Activated CD4-positive, alpha-beta T cell treated with anti-CD3 and anti-CD28 coated beads, Interleukin-2, amount 50 U/mL, for 48 hours (primary cell): ENCODE data around the gene UVRAG.
A peak's percentile ranks its signal among the peaks of the same experiment; 100 is the strongest.

ENCODE experiments used
- DNase-seq, 2 experiments: peaks; one replicate each; pipeline ENCODE4 v3.0.0-alpha.2; 2020

The UVRAG gene

DNA sequence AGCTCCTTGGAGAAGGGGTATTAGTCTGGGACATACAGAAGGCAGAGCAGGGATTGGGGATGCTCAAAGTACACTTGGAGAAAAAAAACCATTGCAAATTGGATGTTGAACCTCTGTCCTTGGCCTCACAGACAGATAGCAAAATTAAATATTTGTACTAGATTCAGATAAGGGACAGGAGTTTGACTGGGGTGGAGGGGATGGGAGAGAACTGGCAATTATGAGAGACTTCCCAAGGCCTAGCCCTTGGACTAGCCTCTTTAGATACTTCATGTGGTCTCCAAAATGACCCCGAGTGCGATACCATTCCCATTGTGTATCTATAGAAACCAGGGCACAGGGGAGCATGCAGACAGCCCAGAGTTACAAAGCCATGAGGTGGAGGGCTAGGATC lies 30.9 kb upstream of the UVRAG start:
- no peak for DNase-seq

DNA sequence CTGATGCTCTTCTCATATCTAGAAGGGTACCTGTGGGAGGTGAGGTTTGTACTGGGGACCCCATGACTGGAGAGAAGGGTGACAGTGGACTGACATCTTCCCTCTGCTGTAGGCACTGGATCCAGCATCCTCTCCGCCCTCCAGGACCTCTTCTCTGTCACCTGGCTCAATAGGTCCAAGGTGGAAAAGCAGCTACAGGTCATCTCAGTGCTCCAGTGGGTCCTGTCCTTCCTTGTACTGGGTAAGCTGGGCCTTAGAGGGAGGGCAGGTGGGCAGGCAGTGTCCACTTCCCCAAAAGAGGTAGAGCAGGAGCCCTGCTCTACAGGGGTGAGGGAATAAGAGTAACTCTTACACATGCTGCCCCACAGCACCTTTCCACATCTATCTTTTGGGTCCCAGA lies 30.5 kb upstream of the UVRAG start:
- DNase-seq = no peak

DNA sequence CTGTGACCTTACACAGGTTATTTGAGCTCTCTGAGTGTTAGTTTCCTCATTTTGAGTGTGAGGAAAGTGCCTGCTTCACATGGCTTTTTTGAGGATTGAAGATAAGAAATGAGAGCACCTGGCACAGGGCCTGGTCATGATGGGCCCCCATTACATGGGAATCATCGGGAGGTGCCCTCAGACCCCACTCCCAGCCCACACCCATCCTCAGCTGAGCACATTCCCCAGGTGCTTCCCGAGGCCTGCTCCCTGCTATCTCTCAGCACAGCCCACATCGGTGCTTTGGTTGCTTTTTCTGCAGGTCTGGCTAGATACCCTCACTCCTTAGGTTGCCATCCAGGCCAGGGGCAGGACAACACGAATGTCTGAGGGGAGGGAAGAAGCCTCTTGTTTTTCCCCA lies 29.8 kb upstream of the UVRAG start:
- DNase-seq = no peak

DNA sequence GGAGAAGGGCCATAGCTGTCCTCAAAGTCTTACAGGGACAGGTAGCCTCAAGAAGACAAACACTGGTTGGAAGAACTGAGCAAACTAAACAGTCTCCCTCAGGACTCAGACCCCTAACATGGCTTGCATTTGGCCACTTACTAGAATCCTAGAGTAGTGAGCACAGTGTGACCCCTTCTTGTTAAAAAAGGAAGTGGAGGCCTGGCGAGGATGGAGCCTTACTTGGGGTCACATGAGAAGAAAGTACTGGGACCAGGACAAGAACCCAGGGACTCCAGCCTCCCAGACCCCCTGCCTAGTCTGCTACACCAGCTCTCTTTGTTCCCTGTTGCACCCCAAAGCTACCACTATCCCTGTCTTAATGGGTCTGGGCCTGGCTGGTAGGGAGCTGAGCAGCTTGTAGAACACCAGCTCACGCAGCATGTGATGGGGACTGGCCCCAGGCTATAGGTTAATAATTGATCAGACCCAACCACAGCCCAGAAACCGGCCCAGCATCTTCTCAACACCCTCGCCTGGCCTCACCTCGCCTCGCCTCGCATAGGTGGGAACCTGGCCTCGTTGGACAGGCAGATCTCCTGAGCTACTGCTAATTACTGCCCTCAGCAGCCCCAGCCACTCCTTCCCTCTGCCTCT lies 28.8 kb upstream of the UVRAG start:
- DNase-seq = no peak

DNA sequence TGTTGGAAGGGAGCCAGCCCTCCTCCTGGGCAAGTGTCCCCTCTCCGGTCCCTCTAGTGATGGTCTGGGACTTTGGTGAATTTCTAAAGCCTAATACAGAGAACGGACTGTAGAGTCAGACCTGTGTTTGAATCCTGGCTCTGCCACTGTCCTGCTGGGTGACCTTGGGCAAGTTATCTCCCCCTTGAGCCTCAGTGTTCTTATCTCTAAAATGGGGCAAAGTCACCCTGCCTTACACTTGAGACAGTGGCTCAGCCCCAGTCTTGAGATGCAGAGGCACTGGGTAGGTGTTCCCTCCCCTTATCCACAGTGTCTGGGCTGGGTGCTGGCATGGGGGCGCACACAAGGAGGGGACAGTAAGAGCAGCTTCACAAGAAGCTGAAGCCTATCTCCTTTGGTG lies 25.5 kb upstream of the UVRAG start:
- no peak for DNase-seq

DNA sequence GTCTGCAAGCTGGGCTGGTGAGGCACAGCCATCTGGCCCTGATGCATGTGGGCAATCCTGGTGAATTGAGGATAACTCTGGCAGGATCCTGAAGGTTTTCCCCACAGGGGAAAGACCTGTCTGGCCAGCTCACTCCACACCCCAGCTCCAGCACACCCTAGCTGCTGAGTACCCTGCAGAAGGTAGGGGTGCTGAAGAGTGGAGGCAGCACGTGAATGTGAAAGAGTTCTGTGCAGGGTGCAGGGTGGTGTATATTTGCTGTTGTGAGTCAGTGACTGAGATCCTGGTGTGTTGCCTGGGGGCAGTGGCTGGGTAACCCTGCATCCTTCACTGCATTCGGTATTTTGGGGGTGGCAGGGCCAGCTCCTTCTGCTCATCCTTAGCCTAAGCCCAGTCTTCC lies 24.0 kb upstream of the UVRAG start:
- no peak for DNase-seq

DNA sequence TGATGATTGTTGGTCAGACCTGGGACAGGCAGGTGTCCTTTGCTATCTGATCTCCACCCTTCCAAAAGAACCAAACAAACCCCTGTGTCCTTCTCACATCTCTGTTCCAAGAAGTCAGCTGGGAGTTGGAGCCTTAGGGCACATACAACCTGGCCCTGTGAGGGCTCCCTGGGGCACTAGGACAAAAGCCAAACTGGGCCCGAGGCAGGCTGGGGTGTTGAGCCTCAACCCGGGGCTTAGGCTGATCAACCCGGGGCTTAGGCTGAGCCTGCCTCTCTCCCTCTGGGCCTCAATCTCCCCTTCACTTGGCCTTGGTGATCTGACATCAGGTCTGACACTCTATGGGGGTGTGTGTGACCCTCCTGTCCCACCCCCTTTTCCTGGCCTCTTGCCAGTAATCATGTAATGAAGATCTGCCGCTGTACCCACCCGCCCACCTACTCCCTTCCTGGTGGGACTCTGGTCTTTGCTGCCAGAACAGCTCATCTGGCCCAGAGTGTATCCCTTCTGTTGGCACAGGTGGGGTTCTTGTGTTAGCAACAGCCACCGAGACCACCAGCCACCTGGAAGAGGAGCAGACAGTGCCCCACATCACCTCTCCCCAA lies 22.8 kb upstream of the UVRAG start:
- DNase-seq = no peak

DNA sequence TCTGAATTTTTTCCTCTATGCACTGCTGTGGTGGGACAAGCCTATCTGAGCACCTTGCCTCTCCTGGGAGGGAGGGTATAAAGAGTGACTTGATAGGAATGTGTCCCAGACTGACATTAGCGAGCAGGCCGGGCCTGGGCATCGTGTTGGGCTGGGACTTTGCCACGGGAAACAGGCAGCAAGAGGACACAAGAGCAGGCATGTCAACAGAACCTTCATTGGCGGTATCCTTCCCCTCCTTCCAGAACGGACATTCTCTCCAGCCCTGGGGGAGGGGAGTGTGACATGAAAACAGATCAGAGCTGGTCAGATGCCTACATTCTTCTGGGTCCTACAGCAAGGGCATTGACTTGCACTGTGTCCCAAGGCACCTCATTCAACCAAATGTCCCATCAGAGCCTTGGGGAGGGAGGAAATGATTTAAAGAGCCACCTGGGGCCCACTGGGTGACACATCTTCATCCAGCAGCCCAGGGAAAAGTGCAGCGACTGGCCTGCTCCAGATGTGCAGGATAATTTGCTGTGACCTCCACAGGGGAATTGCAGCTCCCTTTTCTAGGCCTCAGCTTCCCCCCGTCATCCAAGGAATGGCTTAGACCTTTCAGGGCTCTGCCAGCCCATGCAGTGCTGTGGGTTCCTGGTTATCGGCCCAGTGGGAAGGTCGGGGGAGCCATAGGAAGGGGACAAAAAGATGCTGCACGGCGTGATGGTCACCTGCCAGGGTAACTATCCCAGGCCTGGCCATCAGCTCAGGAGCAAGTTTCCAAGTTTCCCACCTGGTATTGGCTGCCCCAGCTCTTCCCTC lies 21.8 kb upstream of the UVRAG start:
- DNase-seq = no peak

DNA sequence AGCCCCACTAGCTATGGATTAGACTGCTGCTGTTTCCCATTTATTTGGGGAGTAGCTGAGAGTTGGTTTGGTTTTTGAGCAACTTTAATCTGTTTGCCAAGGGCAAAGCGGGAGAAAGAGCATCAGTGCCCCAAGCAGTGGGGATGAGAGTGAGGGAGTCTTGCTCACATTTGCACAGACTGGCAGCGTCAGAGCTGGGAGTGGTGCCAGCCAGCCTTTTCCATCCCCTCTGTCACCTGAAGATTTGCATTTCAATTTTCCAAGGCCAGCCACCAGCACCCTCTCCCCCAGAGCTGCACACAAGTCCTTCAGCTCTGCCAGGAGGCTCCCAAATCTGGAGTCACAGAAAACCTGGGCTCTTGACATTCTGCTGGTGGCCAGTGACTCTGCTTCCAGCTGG lies 21.0 kb upstream of the UVRAG start:
- DNase-seq = no peak

DNA sequence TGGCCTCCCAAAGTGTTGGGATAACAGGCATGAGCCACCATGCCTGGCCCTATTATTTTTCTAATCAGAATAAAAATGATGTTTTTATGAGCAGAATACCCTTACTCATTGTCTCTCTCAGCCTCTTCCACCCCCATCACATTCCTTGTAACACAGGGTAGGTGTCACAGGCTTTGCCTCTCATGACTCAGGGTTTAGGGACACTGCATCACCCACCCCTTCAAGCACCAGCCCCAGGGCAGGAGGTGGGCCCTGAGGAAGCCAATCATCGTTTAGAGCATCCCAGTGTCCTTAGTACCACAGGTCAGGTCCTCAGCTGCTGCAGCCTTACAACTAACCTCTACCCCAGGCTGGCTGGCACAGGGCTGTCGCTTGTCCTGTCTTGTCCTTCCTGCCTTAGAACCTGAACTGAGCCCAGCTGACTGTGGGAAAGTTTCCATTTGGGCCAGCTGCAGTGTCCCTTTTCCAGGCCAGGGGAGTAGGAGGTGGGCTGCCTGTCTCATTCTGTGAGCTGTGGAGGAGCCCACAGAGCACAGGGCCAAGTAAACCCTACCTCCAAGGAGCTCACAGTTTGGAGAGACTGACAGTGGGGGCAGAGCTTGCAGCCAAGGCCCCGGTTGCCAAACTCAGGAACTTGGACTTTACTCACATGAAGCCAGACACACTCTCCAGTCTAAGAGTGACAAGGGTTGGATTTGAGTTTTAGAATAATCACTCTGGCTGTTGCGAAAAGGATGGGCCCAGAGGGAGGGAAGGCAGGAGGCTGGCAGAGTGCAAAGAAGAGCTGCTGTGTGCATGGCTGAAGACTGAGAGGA lies 19.5 kb upstream of the UVRAG start:
- no peak for DNase-seq

DNA sequence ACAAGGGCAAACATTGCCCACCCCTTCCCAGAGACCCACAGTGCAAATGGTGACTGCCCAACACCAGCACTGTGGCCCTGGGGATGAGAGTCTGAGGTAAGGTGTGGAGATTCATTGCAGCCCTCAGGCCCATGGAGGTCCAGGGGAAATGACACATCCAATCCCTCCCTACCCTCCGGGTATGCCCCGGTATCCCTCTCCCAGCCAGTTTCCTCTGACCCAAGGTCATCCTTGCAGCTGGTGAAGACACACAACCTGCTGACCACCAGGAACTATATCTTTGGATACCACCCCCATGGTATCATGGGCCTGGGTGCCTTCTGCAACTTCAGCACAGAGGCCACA lies 18.9 kb upstream of the UVRAG start:
- no peak for DNase-seq

DNA sequence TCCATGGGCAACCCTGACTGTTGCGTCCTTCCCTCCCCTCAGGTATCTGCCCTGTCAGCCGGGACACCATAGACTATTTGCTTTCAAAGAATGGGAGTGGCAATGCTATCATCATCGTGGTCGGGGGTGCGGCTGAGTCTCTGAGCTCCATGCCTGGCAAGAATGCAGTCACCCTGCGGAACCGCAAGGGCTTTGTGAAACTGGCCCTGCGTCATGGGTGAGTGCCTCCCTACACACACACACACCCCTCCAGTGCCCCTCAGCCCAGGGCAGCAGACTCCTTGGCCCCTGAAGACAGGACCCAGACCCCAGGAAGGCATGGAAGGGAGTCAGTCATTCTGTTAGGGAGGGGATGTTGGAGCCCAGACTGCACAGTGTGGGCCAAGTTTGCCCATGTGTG lies 17.9 kb upstream of the UVRAG start:
- DNase-seq = no peak

DNA sequence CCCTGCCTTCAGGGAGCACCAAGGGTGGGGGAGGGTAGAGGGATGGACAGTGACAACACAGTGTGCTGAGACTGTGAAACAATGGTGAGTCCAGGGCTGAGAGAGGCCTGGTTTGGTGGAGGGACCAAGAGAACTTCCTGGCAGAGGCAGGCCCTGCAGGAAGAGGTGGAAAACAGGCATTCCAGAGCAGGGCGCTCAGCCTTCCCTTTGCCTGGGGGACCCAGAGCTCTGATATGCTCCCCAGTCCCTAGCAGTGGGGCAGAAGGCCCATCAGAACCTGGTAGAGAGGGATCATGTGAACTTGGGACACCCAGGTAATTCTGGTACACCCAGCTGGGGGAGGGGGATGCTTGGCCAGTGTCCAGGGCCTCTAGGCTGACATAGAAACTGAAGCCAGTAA lies 17.2 kb upstream of the UVRAG start:
- DNase-seq = no peak

DNA sequence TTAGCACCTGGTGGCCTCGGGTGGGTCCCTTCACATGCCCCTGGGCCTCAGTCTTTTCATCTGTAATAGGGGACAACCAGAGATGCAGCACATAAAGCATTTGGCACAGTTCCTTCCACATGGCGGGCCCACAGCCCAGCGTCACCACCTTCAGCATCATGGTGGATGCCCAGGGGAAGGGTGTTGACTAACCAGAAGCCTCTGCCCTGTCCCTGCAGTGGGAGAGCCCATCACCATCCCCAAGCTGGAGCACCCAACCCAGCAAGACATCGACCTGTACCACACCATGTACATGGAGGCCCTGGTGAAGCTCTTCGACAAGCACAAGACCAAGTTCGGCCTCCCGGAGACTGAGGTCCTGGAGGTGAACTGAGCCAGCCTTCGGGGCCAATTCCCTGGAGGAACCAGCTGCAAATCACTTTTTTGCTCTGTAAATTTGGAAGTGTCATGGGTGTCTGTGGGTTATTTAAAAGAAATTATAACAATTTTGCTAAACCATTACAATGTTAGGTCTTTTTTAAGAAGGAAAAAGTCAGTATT lies 14.8 kb upstream of the UVRAG start:
- DNase-seq = no peak

DNA sequence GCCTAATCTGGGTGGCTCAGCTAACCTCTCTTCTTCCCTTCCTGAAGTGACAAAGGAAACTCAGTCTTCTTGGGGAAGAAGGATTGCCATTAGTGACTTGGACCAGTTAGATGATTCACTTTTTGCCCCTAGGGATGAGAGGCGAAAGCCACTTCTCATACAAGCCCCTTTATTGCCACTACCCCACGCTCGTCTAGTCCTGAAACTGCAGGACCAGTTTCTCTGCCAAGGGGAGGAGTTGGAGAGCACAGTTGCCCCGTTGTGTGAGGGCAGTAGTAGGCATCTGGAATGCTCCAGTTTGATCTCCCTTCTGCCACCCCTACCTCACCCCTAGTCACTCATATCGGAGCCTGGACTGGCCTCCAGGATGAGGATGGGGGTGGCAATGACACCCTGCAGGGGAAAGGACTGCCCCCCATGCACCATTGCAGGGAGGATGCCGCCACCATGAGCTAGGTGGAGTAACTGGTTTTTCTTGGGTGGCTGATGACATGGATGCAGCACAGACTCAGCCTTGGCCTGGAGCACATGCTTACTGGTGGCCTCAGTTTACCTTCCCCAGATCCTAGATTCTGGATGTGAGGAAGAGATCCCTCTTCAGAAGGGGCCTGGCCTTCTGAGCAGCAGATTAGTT lies 14.2 kb upstream of the UVRAG start:
- DNase-seq = no peak

DNA sequence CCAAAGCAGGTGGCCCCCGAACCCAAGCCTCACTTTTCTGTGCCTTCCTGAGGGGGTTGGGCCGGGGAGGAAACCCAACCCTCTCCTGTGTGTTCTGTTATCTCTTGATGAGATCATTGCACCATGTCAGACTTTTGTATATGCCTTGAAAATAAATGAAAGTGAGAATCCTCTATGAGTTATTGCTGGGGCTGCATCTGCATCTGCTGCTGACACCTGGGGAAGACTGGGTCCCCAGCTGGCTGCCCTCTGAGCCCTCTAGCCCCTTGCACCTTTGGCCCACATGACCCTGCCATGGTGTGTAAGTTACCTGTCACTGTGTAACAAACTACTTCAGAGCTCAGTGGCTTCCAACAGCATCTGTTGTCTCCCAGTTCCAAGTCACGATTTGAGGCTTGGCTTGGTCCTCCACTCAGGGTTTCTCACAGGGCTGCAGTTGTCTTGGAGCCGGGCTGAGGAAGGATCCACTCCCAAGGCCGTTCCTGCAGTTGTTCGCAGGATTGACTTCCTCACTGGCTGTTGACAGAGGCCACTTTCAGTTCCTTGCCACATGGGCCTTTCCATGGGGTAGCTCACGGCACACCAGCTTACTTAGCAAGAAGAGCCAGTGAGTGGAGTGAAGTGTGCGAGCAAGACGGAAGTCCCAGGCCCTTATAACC lies 13.5 kb upstream of the UVRAG start:
- no peak for DNase-seq

DNA sequence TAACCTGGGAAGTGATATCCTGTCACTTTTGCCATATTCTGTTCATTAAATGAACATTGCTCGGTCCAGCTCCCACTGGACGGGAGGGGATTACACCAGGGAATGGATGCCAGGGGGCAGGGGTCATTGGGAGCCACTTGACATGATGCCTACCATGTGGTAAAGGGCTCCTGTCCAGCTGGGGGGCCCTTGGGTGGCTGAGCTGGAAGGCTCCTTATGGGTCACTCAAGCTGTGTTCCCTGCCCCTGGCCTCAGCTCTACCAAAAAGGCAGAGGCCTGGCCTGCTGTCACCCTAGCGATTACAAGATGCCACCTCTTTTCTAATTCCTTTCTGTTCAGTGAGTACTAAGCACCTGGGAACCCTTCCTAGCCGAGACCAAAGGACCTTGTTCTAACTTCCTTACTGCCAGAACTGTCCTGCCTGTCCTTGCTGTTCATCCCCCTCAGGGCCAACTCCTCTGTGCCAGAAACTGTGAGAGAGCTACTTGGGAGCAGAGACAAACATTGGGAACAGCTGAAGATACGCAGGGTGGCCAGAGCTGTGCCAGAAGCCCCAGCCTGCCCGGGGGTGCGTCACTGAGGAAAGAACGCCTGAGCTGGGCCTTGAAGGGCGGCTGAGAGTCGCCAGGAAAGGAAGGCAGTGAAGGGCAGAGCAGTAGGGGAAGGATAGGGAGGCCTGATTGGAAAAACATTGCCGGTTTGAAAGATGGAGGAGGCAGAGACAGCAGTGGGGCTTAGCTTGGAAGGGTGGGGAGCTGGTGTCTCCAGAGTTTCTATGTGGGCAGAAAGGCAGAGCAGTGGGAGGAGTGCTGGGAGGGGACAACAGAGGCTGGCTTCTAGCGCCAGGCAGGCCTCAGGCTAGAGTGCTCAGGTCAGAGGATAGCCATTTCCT lies 12.7 kb upstream of the UVRAG start:
- no peak for DNase-seq

DNA sequence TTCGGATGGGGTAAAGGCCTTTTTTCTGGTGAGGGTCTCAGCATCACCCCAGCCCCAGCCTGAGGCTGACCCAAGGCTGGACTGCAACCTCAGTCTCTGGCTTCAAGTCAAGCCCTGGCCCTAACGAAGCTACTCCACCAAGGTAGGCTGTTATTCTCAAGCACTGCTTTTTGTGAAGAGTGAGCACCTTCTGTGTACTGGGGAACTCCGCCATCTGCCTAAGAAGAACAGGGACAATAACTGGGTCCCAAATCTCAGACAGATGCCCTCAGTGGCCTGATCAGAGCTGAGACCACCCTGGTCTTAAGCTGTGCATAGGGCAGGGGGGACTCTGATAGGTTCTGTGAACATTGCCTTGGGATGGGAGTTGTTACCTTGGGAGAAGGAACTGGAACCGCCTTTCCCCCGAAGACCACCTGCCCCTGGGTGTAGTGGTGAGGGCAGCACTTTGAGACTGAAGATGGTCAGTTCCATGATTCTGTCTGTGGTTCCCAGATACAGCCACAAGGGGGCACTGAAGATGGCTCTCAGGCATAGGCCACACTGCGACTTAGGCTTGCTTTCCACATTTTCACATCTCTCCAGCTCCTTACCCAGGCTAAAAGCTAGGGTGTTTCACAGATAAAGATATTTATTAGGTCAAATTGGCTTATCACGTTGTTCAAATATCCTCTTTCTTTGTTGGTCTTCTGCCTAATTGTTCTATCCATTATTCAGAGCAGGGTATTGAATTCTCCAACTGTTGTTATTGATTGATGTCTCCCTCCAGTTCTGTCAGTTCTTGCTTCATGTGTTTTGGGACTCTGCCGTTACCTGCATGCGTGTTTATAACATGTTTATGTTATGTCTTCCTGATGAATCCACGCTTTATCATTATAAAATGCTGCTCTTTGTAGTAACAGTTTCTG lies 11.8 kb upstream of the UVRAG start:
- peak; percentile 80 to 83 for DNase-seq

DNA sequence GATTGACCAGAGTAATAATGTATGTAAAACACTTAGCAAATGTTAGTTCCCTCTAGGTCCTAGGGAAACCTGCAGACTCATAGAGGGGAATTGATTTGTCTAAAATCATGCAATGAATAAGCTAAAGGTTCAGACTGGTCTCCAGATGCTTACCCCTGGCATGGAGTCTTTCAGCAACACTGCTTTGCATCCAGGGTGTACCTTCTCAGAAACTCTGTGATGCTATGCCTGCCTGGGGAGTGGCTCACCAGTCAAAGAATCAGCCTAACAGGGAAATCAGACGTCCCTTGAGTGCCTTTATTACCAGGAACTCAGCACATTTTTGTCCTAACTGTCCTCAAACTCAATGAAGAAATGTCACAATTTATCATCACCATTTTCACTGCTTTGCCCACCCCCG lies 5.9 kb upstream of the UVRAG start:
- no peak for DNase-seq

DNA sequence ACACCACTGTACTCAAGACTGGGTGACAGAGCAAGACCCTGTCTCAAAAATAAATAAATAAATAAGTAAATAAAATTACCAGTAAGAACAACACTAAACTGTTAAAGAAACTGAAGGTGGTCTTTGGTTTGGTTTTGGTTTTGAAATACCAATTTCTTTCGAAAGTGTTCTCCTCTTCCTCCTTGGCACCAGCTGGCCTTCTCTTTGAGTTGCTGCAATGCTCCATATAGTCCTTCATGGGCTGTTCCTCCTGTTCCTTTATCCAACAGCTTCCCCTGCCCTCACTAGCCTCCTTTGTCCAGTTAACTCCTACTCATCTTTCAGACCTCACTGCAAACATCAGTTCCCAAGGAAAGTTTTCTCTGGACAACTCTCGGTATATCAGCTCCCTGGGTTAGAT lies 5.0 kb upstream of the UVRAG start:
- DNase-seq = no peak
